GM19324 (cell line): Measurements from ENCODE around the gene SRGAP1.
"Not testable (repeated sequence)": the region's sequence is repeated elsewhere in the genome, so short reads cannot be mapped to it uniquely, and the experiment has no call there.

ENCODE experiments used
- ATAC-seq: cut with Tn5 transposase; IDR thresholded peaks from one replicate; pipeline ENCODE4 v1.9.1; 2021; ENCODE audit warnings: mild to moderate bottlenecking, moderate library complexity; ENCODE audit not compliant: unreplicated experiment, low FRiP score

The SRGAP1 gene

GRCh38 chr12:64178122-64178521, 333.6 kb downstream of the SRGAP1 start:
- no peak for ATAC-seq

GRCh38 chr12:64180951-64181350, 336.5 kb downstream of the SRGAP1 start:
- ATAC-seq = no peak

DNA sequence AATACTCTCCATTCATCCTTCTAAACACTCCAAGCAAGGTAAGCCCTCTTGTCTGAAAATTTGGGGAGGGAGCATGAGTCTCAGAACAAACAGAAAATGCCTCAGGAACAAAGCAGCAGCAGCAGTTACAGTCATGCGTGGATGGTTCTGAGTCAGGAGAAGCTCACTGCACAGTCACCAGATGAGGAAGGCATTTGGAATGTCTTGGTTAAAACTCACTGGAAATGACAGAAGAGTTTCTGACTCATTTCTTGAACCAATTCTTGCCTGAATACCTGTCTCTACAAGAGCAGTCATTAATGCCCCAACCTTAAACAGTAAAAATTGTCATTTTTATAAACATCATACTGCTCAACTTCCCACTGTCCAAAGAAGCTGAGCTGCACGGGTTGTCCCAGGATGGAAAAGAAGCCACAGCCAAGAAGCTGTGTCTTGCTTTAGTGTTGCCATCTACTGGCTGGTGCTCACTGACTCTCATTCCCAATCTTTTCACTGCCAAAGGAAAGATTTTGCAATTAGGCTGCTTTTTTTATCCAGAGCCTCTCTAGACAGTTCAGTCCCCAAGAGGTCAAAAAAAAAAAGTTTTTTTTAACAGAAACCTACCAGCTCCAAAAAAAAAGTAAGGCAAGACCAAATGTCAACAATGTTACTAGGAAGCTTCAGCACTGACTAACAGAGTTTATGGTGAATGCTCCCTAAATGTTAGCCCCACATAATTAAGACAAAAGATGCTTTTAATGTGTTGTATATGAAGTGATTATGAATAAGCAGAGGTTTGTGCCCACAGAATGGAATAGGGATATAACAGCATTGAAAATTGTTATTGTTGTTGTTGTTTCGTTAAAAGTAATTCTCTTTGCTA, 337.2 kb downstream of the SRGAP1 start:
- ATAC-seq = no peak

GRCh38 chr12:64184216-64184615, 339.7 kb downstream of the SRGAP1 start:
- no peak for ATAC-seq

GRCh38 chr12:64186789-64187188, 342.3 kb downstream of the SRGAP1 start:
- no peak for ATAC-seq

DNA sequence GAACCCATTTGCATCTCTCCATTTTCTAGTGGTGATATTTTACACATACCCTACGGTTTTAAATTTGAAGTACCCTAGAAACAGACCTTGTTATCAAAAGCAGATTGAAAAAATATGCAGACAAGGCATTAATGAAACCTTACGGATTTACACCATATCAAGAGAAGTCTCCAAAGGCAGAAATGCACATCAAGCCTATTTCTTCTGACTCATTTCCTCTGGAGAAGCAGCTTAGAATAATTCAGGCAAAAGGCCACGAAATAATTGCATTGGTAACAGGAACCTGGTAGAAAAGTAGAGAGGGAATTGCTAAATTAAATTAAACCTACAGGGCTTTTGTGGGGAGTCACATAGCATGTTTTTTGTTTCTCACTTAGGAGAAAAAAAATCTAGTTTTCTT, 342.9 kb downstream of the SRGAP1 start:
- ATAC-seq = no peak

GRCh38 chr12:64187794-64188193, 343.3 kb downstream of the SRGAP1 start:
- no peak for ATAC-seq

- ATAC-seq = no peak
Observed at GRCh38 chr12:64189530-64189929, 345.0 kb downstream of the SRGAP1 start.

DNA sequence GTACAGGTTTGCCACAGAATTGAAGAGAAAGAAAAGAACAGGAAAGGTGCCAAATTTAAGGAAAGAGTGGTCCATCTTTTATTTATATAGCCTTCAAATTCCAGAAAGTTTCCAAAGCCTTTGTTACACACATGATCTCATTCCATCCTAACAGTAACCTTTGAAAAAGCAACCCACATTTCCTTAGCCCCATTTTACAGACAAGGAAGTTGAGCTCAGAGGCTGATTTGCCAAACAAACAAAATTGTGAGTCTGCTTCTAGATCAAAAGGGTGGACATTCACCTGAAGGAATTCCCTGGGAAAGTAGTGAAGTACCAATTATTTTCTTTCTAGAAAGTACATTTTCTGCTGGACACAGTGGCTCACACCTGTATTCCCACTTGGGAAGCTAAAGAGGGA, 345.6 kb downstream of the SRGAP1 start:
- ATAC-seq = no peak

DNA sequence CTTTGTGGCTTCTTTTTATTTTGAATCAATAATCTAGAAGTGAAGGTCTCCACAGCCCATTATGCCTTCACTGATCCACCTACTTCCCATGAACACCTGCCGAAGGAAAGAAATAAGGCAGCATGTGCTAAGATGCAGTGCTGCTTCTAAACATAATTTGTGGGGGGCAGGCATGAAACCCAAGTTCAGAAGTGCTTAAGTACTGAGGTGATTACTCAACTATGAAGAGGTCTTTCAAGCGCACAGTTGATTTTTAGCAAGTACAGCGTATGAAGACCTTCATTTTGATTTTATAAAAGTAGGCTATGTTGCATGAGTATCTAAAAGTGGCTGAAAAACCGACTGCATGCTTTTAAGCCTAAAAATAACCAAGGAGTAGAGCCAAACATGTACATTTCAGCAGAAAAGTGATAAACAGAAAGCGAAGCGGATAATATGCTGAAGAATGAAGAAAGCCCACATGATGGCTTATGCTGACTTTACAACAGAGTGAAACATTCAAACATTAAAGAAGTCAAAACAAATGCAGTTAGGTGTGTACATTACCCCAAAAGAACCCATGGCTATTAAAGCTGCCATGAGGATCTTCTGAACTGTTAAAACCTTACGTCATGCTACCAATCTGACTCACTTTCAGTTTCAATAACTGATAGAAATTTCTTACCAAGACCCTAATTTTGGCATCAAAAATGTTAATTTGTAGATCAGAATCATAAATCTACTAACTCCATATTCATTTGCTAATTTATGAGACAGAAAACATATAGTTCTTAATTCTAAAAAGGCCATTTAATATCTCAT, 348.3 kb downstream of the SRGAP1 start:
- no peak for ATAC-seq

DNA sequence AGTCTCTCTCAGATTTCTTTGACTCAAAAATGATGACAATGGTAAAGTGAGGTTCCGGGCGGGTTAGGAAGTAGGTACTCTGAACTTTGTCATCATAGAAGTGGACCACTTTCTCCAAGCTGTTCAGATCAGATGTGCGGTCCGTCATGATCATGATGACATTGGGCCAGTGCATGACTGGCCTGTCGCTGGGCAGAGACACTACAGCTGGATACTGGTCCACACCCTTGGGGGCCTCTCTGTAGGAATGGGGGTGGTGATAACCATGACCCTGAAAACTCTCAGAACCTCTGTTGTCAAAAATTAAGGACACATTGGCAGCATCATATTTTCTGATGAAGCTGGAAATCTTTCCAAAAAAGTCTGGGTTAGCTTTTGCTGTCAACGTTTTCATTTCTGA, 349.4 kb downstream of the SRGAP1 start:
- ATAC-seq = peak; percentile 55

DNA sequence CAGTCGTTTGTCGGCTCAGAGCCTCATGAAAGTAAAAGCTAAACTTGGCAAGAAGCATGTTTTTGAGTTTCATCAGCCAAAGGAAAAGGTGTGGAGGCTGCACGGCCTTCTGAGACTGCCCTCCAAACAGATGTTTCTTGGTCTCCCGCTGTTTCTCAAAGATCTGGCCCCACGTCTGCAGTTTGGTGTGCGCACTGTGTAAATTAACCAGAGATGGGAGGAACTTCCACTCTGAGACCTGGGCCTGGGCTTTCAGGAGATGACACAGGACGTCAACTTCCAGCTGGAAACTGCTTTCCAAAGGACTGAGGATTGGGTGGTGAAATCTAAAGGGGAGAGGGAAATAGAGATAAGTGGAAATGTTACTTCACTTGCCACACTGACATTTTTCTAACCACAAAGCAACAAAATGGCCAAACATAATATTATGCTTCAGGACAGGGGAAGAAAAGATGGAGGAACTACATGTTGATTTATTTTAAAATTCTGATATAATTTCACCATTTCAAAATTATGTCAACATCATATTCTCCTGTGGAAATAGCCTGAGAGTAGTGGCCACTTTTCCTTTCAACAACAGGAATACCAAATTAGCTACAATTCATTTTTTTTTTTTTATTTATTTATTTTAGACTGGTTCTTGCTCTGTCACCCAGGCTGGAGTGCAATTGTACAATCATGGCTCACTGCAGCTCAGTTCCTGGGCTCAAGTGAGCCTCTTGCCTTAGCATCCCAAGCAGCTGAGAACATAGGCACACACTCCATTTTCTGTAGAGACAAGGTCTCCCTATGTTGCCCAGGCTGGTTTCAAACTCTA, 350.0 kb downstream of the SRGAP1 start:
- peak; percentile 73 for ATAC-seq

- ATAC-seq = not testable (repeated sequence)
Observed at GRCh38 chr12:64195841-64196240, 351.3 kb downstream of the SRGAP1 start.

GRCh38 chr12:64203036-64203435, 358.5 kb downstream of the SRGAP1 start:
- ATAC-seq = no peak

DNA sequence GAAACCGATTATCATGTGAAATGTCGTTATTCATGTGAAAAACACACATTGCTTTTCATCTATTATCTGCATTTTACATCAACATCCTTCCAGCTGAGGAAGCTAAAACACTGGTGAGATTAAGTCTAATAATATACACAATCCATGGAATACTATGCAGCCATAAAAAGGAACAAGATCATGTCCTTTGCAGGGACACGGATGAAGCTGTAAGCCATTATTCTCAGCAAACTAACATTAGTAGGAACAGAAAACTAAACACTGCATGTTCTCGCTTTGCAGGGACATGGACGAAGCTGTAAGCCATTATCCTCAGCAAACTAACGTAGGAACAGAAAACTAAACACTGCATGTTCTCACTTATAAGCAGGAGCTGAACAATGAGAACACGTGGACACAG, 359.3 kb downstream of the SRGAP1 start:
- ATAC-seq = no peak

- no peak for ATAC-seq
Observed at GRCh38 chr12:64205542-64205941, 361.0 kb downstream of the SRGAP1 start.

DNA sequence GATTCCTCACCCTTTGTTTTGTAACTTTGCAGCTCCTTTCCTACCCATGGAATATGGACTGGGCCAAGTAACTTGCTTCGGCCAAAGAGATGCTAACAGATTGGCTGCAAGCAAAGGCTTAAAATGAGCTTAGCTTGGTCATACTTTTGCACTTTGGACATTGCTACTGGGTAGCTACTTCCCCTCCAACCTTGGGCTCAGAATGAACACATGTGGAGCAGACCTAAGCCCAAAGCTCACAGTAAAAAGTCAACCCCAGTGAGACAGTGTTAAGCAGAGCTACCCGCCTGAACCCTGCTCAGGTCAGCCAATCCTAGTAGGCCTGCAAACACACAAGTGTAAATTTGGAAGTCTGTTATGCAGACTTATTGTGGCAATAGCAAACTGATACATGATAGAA, 363.0 kb downstream of the SRGAP1 start:
- ATAC-seq = no peak
